ENCODE data around the gene ZNF536. TPM values are rescaled to one million over a fixed set of nuclear protein-coding genes. Genes with fewer than 3 reads are reported as not detected.

Gene ZNF536
- total and polyA plus RNA-seq, 10 of the 15 experiments (the other 5 are each of a cell fraction or from before 2014, with no cell fraction given), result not detected

DNA sequence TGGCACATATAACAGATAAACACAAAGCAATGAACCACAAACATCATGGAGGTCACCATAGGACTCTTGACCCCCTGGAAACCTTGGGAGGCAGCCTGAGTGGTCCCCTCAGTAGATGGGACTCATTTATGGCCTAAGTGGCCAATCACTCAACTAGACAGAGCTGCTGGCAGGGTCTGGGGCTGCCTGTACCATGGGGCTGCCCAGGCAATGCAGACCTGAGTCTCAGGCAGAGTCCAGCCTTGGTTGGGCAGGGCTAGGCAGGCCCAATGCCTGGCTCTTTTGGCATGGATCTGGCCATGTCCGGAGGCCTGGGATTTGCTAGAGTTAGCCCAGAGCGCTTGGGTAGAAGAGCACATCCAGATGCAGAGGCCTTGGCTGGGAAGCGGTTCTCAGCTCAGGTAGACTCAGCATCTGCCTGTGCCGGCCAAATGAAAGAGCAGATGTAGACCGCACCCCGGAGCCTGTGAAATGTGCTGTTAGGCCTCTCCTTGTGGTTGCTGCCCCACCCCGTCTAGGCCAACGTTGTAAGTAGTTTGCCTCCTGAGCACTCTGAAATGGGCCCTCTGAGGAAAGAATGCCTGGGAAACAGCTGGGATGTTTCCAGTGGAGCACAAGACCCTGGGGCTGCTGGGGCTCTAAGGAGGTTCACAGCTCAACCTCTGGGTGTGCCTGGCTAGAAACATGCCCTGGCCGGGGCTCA lies 171.2 kb downstream of the ZNF536 start:
- no peak for DNase-seq (ENCODE audit: low read depth, low spot score)
- Histone ChIP-seq H3K36me3 (ENCODE audit: control insufficient read depth in 2 of 2, insufficient read depth in 2 of 2, low read length in 1 of 2) (no peaks in the 10 kb centered on the region), H3K4me1 (ENCODE audit: control insufficient read depth, insufficient read depth, low read length) (no peaks in the 10 kb centered on the region), H3K4me3 (no peak overlapping the region), H3K27me3 (replicated peaks in 1 of 2; ENCODE audit: control insufficient read depth in 2 of 2, insufficient read depth in 2 of 2, low read length in 1 of 2) (no peaks in the 10 kb centered on the region), H3K9me3 (replicated peaks; ENCODE audit: control insufficient read depth, insufficient read depth, low read length) (no peaks in the 10 kb centered on the region), H3K9ac (ENCODE audit: control insufficient read depth, insufficient read depth, low read length) (no peak overlapping the region), H3K4me2 (ENCODE audit: control insufficient read depth, insufficient read depth) (no peak overlapping the region), H3K79me2 (ENCODE audit: control insufficient read depth, insufficient read depth, low read length) (no peaks in the 10 kb centered on the region), H4K20me1 (ENCODE audit: control insufficient read depth, insufficient read depth) (no peaks in the 10 kb centered on the region), H3K27ac (ENCODE audit: control insufficient read depth, insufficient read depth) (no peak overlapping the region), H2AFZ (ENCODE audit: control insufficient read depth, low read depth, low read length) (no peak overlapping the region)
- WGBS (ENCODE audit: insufficient coverage, insufficient replicate concordance, low lambda C conversion rate, missing lambda C conversion rate), result 28% methylated on average over 9 of the region's 9 CpGs
- intact Hi-C loops (cut with micrococcal nuclease; ENCODE audit: unreplicated experiment) (no loop called here), in situ Hi-C loops (cut with MboI) (no loop called here)
- SMC1A ChIA-PET (ENCODE audit: uncharacterized antibody, unreplicated experiment), result no interaction called here
- no peak for FAIRE-seq
- POLR2A ChIA-PET, result interaction anchor here (1.2 kb wide), 1 partner anchor 1574 kb away, joined by 3 read pairs; no protein-coding TSS in a partner anchor
- BruUV-seq (replicated peaks), result no TSS peak
- TF ChIP-seq ZNF217 (IDR thresholded peaks at IDR 0.05) (no peak), GABPA (IDR thresholded peaks at IDR 0.05; ENCODE audit: low read depth) (no peak), RAD51 (IDR thresholded peaks at IDR 0.05) (no peak), STAT3 (IDR thresholded peaks at IDR 0.05; ENCODE audit: low read depth, low read length) (no peak), JUNB (IDR thresholded peaks at IDR 0.05) (no peak), NFIC (IDR thresholded peaks at IDR 0.05; ENCODE audit: low read depth, low read length) (no peak)
- TF ChIP-seq, protein P1, sequence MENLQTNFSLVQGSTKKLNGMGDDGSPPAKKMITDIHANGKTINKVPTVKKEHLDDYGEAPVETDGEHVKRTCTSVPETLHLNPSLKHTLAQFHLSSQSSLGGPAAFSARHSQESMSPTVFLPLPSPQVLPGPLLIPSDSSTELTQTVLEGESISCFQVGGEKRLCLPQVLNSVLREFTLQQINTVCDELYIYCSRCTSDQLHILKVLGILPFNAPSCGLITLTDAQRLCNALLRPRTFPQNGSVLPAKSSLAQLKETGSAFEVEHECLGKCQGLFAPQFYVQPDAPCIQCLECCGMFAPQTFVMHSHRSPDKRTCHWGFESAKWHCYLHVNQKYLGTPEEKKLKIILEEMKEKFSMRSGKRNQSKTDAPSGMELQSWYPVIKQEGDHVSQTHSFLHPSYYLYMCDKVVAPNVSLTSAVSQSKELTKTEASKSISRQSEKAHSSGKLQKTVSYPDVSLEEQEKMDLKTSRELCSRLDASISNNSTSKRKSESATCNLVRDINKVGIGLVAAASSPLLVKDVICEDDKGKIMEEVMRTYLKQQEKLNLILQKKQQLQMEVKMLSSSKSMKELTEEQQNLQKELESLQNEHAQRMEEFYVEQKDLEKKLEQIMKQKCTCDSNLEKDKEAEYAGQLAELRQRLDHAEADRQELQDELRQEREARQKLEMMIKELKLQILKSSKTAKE (IDR thresholded peaks at IDR 0.05; ENCODE audit: low read depth, poor library complexity, severe bottlenecking), result no peak
- RAD21 ChIA-PET (ENCODE audit: unreplicated experiment), result no interaction called here
- no peak for ATAC-seq
- CTCF ChIA-PET, result no interaction called here
